ENCODE measurements around the gene SEC24C. TPM values are rescaled to one million over a fixed set of nuclear protein-coding genes. Genes with fewer than 3 reads are reported as not detected.

Gene SEC24C
- total and polyA plus RNA-seq, 2 of the 13 experiments (the other 11 are each of a cell fraction or from before 2014, with no cell fraction given) = 63.1 to 66.4 TPM

DNA sequence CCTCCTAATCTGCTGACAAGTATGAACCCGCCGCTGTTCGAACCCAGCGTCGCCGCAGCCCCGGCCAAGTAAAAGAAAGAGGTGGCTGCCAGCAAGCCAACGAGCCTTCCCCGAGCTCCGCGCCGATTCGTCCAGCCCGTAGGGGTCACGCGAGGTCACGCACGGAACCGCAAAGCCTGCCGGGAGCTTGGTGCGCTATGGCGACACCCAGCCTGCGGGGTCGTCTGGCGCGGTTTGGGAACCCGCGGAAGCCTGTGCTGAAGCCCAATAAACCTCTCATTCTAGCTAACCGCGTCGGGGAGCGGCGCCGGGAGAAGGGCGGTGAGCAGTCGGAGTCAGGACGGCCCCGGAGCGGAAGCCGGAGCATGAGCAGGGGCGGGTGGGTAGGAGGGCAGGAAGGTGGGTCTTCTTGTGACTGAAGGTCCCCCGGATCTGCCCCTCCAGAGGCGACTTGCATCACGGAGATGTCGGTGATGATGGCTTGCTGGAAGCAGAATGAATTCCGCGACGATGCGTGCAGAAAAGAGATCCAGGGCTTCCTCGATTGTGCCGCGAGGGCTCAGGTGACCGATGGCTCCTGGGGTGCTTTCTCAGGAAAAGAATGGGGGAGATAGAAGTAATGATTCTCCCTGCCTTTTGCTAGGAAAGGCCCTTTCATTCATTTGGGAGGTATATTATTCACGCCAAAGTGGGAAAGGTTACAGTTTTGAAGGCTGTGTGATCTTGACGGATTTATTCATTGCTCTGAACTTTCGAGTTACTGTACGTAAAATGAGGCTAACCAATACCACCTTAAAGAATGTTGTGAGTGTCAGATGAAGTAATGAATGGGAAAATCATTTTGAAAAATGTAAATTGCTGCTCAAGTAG, 37.9 kb downstream of the SEC24C start, which contains the start of gene CHCHD1:
Gene CHCHD1, plus strand, starts transcription at position 170 of the 870 bp plus-strand sequence. Its CDS starts 28 bp downstream, at position 198.
- BruUV-seq (replicated peaks) = no TSS peak
- ChIA-PET POLR2A (interaction anchor here (0.5 to 2.0 kb wide), 8 partner anchors 10 to 109 kb away, joined by 3 to 31 read pairs (median 6); partner anchors contain the start of gene SEC24C), CTCF (ENCODE audit: low intra/inter-chr PET ratio, low total read pairs) (no interaction called here)
- H3K4me3 ChIP-seq (replicated peaks in 1 of 3; ENCODE audit: insufficient read depth in 1 of 3, low read depth in 2 of 3, low read length in 3 of 3) = peak within 1 kb of the TSS; percentile 80 to 89 (median 88)
- in situ Hi-C loops (cut with HindIII; ENCODE audit: extremely low pct_ligation_motif_present, low pct_unique_long_range_greater_than_20kb) = no loop called here
- ATAC-seq (peak; percentile 71), DNase-seq (ENCODE audit: low spot score) (peak; percentile 80), FAIRE-seq (peak; percentile 89)
- no peak within 1 kb of the TSS for H2AFZ ChIP-seq (ENCODE audit: low read length)
- H3K27me3 ChIP-seq (ENCODE audit: control insufficient read depth in 1 of 2, insufficient read depth in 2 of 2, low read length in 2 of 2) = no peaks in the 10 kb centered on the region; a peak in 1 of 5 replicates
- no peaks in the 10 kb centered on the region; a peak in 2 of 5 replicates for H3K36me3 ChIP-seq (replicated peaks in 1 of 2; ENCODE audit: control insufficient read depth in 1 of 2, insufficient read depth in 2 of 2, low read length in 2 of 2)
- H3K27ac ChIP-seq (ENCODE audit: extremely low read length, insufficient read depth, low read length) = peak within 1 kb of the TSS; percentile 81
- WGBS (ENCODE audit: low lambda C conversion rate) = under 1% methylated on average over 43 of the region's 57 CpGs
- peaks cover 43% of the 10 kb centered on the region for H3K4me1 ChIP-seq (ENCODE audit: insufficient read depth, low read length)
- no peaks in the 10 kb centered on the region for H3K9me3 ChIP-seq (ENCODE audit: low read length)
- H3K4me2 ChIP-seq (ENCODE audit: low read depth, low read length) = peak within 1 kb of the TSS; percentile 85
- intact Hi-C loops (cut with micrococcal nuclease; ENCODE audit: unreplicated experiment) = no loop called here
- peaks cover 50% of the 10 kb centered on the region for H3K79me2 ChIP-seq (ENCODE audit: insufficient read depth, low read length)
- peak within 1 kb of the TSS; percentile 92 for H3K9ac ChIP-seq (ENCODE audit: insufficient read depth, low read depth, low read length)
- 0 out of 2 replicates have a peak, but pooled peaks cover under 1% of the 10 kb centered on the region for H4K20me1 ChIP-seq (ENCODE audit: insufficient read depth, low read length)
- TF ChIP-seq SALL1 (CRISPR knock-in tag; IDR thresholded peaks at IDR 0.05) (peak; percentile 74), HOXD1 (CRISPR knock-in tag; IDR thresholded peaks at IDR 0.05) (peak; percentile 71; the same call in 1 of the 2 replicates), PCBP1 (IDR thresholded peaks at IDR 0.05; ENCODE audit: borderline replicate concordance, low read depth, low read length) (0 out of 2 replicates have a peak, but pooled peaks have one; percentile 43), NR2F1 (CRISPR knock-in tag; IDR thresholded peaks at IDR 0.05) (peak; percentile 83 to 85), NFYB (CRISPR knock-in tag; IDR thresholded peaks at IDR 0.05) (peak; percentile 80), NFIC (IDR thresholded peaks at IDR 0.05; ENCODE audit: low read length) (no peak), ZNF589 (CRISPR knock-in tag; conservative IDR thresholded peaks at IDR 0.05) (peak; percentile 58; the same call in 1 of the 2 replicates), ZNF891 (CRISPR knock-in tag; IDR thresholded peaks at IDR 0.05) (peak; percentile 96), MXD4 (CRISPR knock-in tag; IDR thresholded peaks at IDR 0.05) (peak; percentile 59), ZNF136 (CRISPR knock-in tag; IDR thresholded peaks at IDR 0.05; ENCODE audit: low read depth) (peak; percentile 42; the same call in 1 of the 2 replicates), ZNF572 (CRISPR knock-in tag; IDR thresholded peaks at IDR 0.05) (peak; percentile 77; the same call in 1 of the 2 replicates), ZNF20 (CRISPR knock-in tag; IDR thresholded peaks at IDR 0.05) (no peak), ZBTB38 (CRISPR knock-in tag; IDR thresholded peaks at IDR 0.05) (peak; percentile 77; the same call in 1 of the 2 replicates), KLF13 (CRISPR knock-in tag; IDR thresholded peaks at IDR 0.05) (no peak)
- TF ChIP-seq, protein P1, sequence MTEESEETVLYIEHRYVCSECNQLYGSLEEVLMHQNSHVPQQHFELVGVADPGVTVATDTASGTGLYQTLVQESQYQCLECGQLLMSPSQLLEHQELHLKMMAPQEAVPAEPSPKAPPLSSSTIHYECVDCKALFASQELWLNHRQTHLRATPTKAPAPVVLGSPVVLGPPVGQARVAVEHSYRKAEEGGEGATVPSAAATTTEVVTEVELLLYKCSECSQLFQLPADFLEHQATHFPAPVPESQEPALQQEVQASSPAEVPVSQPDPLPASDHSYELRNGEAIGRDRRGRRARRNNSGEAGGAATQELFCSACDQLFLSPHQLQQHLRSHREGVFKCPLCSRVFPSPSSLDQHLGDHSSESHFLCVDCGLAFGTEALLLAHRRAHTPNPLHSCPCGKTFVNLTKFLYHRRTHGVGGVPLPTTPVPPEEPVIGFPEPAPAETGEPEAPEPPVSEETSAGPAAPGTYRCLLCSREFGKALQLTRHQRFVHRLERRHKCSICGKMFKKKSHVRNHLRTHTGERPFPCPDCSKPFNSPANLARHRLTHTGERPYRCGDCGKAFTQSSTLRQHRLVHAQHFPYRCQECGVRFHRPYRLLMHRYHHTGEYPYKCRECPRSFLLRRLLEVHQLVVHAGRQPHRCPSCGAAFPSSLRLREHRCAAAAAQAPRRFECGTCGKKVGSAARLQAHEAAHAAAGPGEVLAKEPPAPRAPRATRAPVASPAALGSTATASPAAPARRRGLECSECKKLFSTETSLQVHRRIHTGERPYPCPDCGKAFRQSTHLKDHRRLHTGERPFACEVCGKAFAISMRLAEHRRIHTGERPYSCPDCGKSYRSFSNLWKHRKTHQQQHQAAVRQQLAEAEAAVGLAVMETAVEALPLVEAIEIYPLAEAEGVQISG (CRISPR knock-in tag; IDR thresholded peaks at IDR 0.05) = peak; percentile 86
- TF ChIP-seq, protein P2, sequence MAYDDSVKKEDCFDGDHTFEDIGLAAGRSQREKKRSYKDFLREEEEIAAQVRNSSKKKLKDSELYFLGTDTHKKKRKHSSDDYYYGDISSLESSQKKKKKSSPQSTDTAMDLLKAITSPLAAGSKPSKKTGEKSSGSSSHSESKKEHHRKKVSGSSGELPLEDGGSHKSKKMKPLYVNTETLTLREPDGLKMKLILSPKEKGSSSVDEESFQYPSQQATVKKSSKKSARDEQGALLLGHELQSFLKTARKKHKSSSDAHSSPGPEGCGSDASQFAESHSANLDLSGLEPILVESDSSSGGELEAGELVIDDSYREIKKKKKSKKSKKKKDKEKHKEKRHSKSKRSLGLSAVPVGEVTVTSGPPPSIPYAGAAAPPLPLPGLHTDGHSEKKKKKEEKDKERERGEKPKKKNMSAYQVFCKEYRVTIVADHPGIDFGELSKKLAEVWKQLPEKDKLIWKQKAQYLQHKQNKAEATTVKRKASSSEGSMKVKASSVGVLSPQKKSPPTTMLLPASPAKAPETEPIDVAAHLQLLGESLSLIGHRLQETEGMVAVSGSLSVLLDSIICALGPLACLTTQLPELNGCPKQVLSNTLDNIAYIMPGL (CRISPR knock-in tag; IDR thresholded peaks at IDR 0.05; ENCODE audit: borderline replicate concordance in 1 of 2, low read depth in 1 of 2) = peak; percentile 71 to 72; a peak in 3 of 4 replicates
- TF ChIP-seq, protein P3, sequence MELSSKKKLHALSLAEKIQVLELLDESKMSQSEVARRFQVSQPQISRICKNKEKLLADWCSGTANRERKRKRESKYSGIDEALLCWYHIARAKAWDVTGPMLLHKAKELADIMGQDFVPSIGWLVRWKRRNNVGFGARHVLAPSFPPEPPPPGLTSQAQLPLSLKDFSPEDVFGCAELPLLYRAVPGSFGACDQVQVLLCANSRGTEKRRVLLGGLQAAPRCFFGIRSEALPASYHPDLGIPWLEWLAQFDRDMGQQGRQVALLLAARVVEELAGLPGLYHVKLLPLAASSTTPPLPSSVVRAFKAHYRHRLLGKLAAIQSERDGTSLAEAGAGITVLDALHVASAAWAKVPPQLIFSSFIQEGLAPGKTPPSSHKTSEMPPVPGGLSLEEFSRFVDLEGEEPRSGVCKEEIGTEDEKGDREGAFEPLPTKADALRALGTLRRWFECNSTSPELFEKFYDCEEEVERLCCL (CRISPR knock-in tag; IDR thresholded peaks at IDR 0.05; ENCODE audit: borderline replicate concordance) = no peak

All from HepG2 (cell line).